ENCODE measurements around the gene GDPD3. TPM values are rescaled to one million over a fixed set of nuclear protein-coding genes. Genes with fewer than 3 reads are reported as not detected.

Gene GDPD3
- total and polyA plus RNA-seq, 12 donors, result 0.78 to 17.6 (median 2.8) TPM; not detected in 1

DNA sequence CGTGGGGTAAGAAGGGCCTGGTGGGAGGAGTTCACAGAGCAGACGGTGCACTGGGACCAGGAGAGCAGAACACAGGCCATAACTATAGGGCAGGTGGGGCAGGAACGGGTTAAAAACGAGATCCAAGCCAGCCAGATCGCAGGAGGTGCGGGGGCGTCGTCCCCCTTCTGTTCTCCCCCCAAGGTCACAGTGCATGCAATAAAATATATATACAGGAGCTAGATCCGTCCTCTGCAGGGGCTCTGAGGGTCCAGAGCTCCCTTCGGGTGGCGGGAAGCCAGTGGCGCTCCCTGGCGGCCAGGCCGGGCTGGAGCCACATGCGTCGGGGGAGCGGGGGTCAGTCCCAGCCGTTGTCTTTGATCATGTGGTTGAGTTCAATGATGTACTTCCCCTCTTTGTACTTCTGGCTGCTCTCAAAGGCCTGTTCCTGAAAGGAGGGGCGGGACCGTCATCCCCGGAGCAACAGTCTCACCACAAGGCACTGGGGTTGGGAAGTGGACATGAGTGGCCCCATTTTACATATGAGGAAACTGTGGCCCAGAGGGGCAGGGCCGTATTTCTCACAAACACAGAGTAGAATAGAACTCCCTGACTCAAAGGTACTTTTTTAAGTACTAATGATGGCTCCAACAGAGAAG lies 20.8 kb downstream of the GDPD3 start:
- DNase-seq, result peak; percentile 69 to 91 (median 83)
- Histone ChIP-seq H3K4me1 (replicated peaks in 1 of 2) (peaks cover 17 to 37% of the 10 kb centered on the region in 2 donors), H3K27me3 (no peaks in the 10 kb centered on the region), H3K36me3 (replicated peaks in 1 of 2) (peaks cover 0 to 15% of the 10 kb centered on the region in 2 donors), H3K27ac (peak overlapping the region; percentile 51 to 89 (median 78)), H3K9me3 (replicated peaks in 1 of 3) (peaks cover 0 to 9% (median 0%) of the 10 kb centered on the region in 3 donors), H3K4me3 (peak overlapping the region in 2 of 4 donors; percentile 27 to 40)
- TF ChIP-seq, protein P1, sequence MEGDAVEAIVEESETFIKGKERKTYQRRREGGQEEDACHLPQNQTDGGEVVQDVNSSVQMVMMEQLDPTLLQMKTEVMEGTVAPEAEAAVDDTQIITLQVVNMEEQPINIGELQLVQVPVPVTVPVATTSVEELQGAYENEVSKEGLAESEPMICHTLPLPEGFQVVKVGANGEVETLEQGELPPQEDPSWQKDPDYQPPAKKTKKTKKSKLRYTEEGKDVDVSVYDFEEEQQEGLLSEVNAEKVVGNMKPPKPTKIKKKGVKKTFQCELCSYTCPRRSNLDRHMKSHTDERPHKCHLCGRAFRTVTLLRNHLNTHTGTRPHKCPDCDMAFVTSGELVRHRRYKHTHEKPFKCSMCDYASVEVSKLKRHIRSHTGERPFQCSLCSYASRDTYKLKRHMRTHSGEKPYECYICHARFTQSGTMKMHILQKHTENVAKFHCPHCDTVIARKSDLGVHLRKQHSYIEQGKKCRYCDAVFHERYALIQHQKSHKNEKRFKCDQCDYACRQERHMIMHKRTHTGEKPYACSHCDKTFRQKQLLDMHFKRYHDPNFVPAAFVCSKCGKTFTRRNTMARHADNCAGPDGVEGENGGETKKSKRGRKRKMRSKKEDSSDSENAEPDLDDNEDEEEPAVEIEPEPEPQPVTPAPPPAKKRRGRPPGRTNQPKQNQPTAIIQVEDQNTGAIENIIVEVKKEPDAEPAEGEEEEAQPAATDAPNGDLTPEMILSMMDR (IDR thresholded peaks at IDR 0.05), result peak; percentile 45 to 69 (median 56)
- peak in 1 of 2 donors; percentile 14 for TF ChIP-seq POLR2A (IDR thresholded peaks at IDR 0.05)
- intact Hi-C loops (cut with DNase I), result no loop called here
- WGBS, 4 donors, result 4 to 8% (median 7%) methylated on average over 17 to 22 of the region's 22 CpGs

DNA sequence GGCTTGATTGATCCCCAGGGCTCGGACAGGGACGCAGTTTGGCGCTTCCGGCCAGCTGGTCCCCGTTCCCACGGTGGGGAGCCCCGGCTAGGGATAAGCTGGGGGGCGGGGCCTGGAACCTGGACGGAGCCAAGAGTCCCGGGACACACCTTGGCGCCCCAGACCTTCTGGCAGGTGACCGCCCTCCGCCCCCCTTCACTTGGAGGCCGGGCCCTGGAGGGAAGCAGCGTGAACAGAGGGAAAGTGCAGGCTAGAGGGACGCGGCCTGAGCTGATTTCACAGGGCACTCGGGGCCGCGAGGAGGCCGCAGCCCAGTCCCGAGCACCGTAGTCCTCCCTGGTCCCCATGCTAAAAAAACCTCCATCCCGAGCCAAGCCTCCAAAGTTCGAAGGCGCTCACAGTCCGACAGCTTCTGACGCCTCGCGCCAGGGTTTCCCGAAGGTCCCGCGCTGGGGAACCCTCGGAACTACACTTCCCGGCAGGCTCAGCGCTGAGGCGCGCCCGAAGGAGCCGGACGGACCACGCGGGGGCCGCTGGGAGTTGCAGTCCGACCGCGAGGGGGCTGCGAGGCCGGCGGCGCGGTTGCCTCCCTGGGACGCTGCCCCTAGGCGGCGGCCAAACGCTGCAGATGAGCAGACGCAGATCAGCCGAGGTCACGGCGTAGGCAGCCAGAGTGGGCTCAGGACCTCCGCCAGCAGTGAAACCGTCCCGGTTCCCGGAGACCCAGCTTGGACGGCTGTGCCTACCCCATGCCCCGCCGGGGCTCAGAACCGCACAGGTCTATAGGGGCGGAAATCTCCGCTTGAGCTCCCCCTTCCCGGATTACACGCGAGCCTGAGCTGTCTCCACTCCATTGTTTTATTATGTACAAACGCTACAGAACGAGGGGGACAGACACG lies 21.6 kb downstream of the GDPD3 start, which contains the start of gene TBX6:
TSS of gene TBX6 (minus strand) at position 451 of the 899 bp plus-strand sequence. CDS start 731 bp downstream, outside the sequence.
- peak within 1 kb of the TSS in 2 of 4 donors; percentile 27 to 40 for H3K4me3 ChIP-seq
- H3K27ac ChIP-seq, result peak within 1 kb of the TSS; percentile 51 to 89 (median 78)
- peaks cover 0 to 15% of the 10 kb centered on the region in 2 donors for H3K36me3 ChIP-seq (replicated peaks in 1 of 2)
- peak; percentile 91 to 96 (median 94) for DNase-seq
- H3K27me3 ChIP-seq, result no peaks in the 10 kb centered on the region
- intact Hi-C loops (cut with DNase I), result no loop called here
- peak in 1 of 2 donors; percentile 37 for TF ChIP-seq POLR2A (IDR thresholded peaks at IDR 0.05)
- TF ChIP-seq, protein P1 (IDR thresholded peaks at IDR 0.05), result peak; percentile 70 to 98 (median 74)
- H3K4me1 ChIP-seq (replicated peaks in 1 of 2), result peaks cover 17 to 36% of the 10 kb centered on the region in 2 donors
- 1% methylated on average over 35 to 76 of the region's 76 CpGs for WGBS, 4 donors
- H3K9me3 ChIP-seq (replicated peaks in 1 of 3), result peaks cover 0 to 2% (median 0%) of the 10 kb centered on the region in 3 donors

DNA sequence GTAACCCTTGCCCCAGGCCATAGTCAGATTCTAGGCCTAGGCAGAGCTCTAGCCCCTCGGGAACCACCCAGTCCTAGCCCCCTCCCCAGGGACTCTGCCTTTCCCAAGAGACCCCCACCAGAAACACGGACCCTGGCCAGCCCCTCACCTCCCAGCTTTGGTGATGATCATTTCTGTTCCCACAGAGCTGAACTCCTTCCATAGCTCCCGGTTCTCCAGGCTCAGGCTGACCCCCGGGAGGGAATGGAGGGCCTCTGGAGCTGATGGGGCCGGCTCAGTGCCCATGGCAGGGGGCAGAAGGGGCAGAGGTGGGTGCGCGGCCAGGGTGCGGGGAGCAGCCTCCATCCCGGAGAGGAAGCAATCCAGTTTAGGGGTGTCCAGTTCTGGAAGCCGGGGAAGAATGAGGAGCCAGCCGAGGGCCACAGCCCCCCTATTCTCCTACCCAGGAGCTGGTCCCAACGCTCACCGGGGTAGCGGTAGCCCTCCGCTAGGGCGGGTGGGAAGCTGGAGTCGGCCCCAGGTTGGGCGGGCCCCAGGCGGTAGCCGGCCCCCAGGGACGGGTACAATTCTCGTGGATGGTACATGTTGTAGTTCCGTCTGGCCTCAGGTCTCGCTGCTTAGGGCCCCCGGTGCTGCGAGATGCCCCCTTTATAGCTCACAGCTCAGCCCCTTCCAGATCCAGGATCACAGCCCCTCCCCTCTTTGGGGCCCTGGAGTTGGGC lies 22.6 kb downstream of the GDPD3 start:
- Histone ChIP-seq H3K27ac (peak overlapping the region in 2 of 5 donors; percentile 12 to 89), H3K4me3 (peak overlapping the region in 1 of 4 donors; percentile 40), H3K27me3 (no peaks in the 10 kb centered on the region), H3K9me3 (replicated peaks in 1 of 3) (no peaks in the 10 kb centered on the region), H3K4me1 (replicated peaks in 1 of 2) (peaks cover 17 to 33% of the 10 kb centered on the region in 2 donors), H3K36me3 (replicated peaks in 1 of 2) (peaks cover 0 to 15% of the 10 kb centered on the region in 2 donors)
- TF ChIP-seq POLR2A (IDR thresholded peaks at IDR 0.05), result no peak
- TF ChIP-seq, protein P1 (IDR thresholded peaks at IDR 0.05), result no peak
- intact Hi-C loops (cut with DNase I), result no loop called here
- DNase-seq, result peak in 2 of 7 donors; percentile 37 to 58
- 71 to 84% (median 74%) methylated on average over 16 to 26 of the region's 26 CpGs for WGBS, 4 donors

Measured in adrenal gland (tissue), 12 donors.